GM12865 (cell line): ENCODE measurements around the gene ABHD16B.

Experiments
- DNase-seq: peaks from one replicate; pipeline ENCODE4 v3.0.0; 2010; ENCODE audit warnings: low read depth
- H3K4me3 ChIP-seq: 2 replicates; pipeline ENCODE4 v1.5.1; 2011; ENCODE audit warnings: mild to moderate bottlenecking, low read depth, low read length, control low read depth
- CTCF ChIP-seq: IDR thresholded peaks from 2 replicates; pipeline ENCODE4 v1.5.1; 2011; ENCODE audit warnings: low read length, control low read depth, low read depth, inconsistent platforms; ENCODE audit not compliant: insufficient read depth; ENCODE audit errors: missing control alignments

The ABHD16B gene

GRCh38 chr20:63829603-63829944 is 31.7 kb upstream of the ABHD16B start:
- TF ChIP-seq CTCF, result no peak
- H3K4me3 ChIP-seq, result peak overlapping the region; percentile 38
- no peak for DNase-seq

- no peak for DNase-seq
- TF ChIP-seq CTCF, result no peak
- peak overlapping the region; percentile 38 for H3K4me3 ChIP-seq
Measured at GRCh38 chr20:63829945-63830835, 31.1 kb upstream of the ABHD16B start.

- peak within 1 kb of the TSS; percentile 38 for H3K4me3 ChIP-seq
- TF ChIP-seq CTCF, result no peak
- peak; percentile 63 for DNase-seq
Measured at GRCh38 chr20:63830841-63831588, 30.3 kb upstream of the ABHD16B start, which contains the start of gene ZBTB46. TSS of gene ZBTB46 (minus strand) at chr20:63831264. CDS start at chr20:63790757, 40,507 bp downstream.

GRCh38 chr20:63831646-63831992 is 29.7 kb upstream of the ABHD16B start:
- no peak for TF ChIP-seq CTCF
- DNase-seq, result no peak
- no peak overlapping the region; the same call in 1 of the 2 replicates for H3K4me3 ChIP-seq

- H3K4me3 ChIP-seq, result no peak overlapping the region
- DNase-seq, result no peak
- no peak for TF ChIP-seq CTCF
Measured at GRCh38 chr20:63831993-63832686, 29.2 kb upstream of the ABHD16B start.

- DNase-seq, result no peak
Measured at GRCh38 chr20:63833776-63834490, 27.4 kb upstream of the ABHD16B start.

More at GRCh38 chr20:63833776-63834490, 27.4 kb upstream of the ABHD16B start:
- no peak for TF ChIP-seq CTCF
- H3K4me3 ChIP-seq, result no peak overlapping the region
